GM18517 (cell line): Measurements from ENCODE around the gene APP.
A peak's percentile ranks its signal among the peaks of the same experiment; 100 is the strongest.

Experiments
- ATAC-seq: cut with Tn5 transposase; IDR thresholded peaks from one replicate; pipeline ENCODE4 v1.9.1; 2021; ENCODE audit warnings: mild to moderate bottlenecking, moderate library complexity; ENCODE audit not compliant: unreplicated experiment

The APP gene

DNA sequence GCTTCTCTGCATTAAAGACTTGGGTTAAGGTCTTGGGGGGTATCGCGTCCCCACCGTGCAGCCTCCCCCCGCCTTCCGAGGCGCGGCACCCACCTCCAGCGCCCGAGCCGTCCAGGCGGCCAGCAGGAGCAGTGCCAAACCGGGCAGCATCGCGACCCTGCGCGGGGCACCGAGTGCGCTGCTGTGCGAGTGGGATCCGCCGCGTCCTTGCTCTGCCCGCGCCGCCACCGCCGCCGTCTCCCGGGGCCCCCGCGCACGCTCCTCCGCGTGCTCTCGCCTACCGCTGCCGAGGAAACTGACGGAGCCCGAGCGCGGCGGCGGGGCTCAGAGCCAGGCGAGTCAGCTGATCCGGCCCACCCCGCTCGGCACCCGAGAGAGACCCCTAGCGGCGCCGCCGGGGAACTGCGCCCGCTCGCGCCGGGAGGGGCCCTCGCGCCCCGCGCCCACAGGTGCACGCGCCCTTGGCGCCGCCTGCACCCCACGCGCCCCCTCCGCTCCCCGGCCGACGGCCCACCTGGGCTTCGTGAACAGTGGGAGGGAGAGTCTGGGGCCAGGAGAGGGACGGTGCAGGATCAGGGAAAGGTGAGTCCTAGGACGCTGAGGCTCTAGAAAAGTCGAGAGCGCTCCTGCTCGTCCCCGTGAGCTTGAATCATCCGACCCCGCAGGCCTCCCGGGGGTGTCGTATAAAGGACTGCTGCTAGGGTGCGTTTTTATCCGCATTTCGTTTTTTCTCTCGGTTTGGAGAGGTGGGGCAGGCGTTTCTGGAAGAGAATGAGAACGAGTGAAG is at the start of gene APP:
Gene APP (minus strand): TSS at position 300 of the 787 bp plus-strand sequence. CDS start 150 bp downstream, at position 150.
- ATAC-seq: peak; percentile 82

GRCh38 chr21:26212220-26212619 is 41.6 kb upstream of the APP start:
- no peak for ATAC-seq

DNA sequence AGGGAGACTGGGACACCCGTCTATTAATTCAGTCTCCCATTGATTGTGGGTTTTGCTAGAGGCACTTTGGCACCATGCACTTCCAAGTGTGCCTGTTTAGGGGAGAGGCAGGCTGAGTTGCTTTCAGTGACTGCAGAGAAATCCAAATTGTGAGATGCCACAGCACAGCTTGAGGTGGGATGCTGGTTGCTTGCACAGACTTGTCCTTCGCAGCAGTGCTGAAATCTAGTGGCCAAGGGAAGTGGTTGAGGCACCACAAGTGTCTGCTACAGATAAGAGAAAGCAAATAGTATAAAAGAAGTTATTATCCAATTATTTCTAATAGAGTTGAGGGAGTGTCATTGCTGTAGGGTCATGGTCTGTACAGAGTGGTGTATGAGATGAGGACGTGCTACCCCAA is 40.0 kb upstream of the APP start:
- ATAC-seq: no peak

GRCh38 chr21:26207021-26207420 is 36.5 kb upstream of the APP start:
- no peak for ATAC-seq

DNA sequence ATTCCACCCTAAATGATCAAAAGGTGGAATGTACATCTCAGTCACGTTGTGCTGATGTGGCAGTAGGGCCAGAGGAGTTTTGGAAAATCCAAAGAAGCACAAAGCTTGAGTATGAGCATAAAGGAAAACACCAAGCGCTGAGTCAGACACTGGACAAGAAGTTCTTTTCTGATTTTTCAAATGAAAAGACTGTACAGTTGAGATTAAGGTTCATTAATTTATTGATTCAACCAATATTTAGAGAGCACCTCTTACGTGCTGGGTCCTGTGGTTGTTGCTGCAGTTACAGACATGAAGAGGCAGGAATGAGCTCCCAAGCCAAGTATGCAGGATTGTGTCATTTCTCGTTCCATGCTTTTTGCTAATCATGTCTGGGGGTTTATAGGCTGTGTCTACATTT is 28.9 kb upstream of the APP start:
- ATAC-seq: no peak

DNA sequence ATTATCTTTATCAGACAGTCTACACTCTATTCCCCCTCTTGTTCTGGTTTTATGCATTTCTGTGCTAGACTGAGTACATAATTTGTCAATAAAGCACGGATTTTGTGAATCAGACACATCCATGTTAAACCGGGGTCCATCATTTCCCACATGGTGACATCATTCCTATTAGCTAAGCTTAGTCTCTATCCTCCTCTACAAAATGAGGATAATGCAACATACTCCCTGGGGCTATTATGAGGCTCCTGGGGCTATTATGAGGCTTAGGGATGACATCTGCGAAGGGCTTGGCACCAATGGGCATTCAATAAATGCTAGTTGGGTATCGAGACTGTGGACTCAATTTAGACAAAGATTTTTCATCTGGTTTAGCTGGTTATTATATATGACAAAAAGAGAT is 25.1 kb upstream of the APP start:
- ATAC-seq: no peak

GRCh38 chr21:26194811-26195251 is 24.3 kb upstream of the APP start:
- ATAC-seq: no peak

- no peak for ATAC-seq
These were observed 23.8 kb upstream of the APP start for GRCh38 chr21:26194326-26194725.

DNA sequence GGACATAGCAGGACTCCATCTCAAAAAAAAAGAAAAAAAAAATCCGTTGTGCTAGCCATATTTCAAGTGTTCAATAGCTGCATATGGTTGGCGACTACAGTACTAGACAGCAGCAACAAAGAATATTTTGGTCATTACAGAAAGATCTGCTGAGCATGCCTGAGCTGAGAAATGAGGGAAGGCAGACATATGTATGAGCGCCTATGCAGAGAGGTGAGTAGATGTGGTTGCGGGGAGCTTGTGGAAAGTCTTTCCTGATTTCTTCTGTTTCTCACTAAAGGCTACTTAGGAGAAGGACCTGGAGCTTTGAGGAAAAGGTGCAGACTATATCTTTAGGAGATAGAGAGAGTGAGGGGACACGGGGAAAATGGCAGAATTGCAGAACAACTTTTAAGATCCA is 21.0 kb upstream of the APP start:
- ATAC-seq: no peak

GRCh38 chr21:26188422-26188821 is 17.9 kb upstream of the APP start:
- no peak for ATAC-seq

DNA sequence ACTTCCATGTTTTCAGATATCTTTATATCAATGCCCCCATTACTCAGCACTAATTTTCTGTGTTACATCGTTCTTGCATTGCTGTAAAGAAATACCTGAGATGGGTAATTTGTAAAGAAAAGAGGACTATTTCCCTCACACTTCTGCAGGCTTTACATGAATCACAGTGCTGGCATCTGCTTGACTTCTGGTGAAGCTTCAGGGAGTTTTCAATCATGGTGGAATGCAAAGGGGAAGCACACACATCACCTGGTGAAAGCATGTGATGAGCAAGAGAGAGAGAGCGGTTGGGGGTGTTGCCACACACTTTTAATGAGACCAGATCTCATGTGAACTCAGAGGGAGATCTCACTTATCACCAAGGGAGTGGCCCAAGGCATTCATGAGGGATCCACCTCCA is 14.9 kb upstream of the APP start:
- no peak for ATAC-seq

DNA sequence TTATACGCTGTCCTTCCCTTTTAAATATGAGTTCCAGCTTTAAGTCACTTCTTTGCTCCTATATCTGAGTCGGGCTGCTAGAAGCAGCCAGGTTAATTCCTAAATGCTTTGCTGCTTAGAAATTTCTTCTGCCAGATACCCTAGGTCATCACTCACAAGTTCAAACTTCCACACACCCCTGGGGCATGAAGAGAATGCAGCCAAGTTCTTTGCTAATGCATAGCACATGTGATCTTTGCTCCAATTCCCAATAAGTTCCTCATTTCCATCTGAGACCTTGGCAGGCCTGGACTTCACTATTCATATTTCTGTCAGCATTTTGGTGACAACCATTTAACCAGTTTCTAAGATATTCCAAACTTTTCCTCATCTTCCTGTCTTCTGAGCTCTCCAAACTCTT is 14.5 kb upstream of the APP start:
- ATAC-seq: no peak

DNA sequence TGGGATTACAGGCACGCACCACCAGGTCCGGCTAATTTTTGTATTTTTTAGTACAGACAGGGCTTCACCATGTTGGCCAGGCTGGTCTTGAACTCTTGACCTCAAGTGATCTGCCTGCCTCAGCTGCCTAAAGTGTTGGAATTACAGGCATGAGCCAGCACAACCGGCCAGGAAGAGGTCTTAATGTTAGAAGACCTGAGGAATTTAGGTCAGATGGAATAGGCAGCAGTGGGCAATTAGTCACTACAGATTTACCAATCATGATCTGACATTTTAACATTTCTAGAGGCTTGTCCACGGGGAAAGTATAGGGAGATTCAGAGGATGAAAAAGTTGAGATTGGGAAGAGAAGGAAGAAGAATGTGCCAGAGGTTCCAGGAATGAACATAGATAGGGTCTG is 8.9 kb upstream of the APP start:
- no peak for ATAC-seq

GRCh38 chr21:26177746-26178426 is 7.3 kb upstream of the APP start:
- ATAC-seq: no peak

- ATAC-seq: no peak
These were observed 6.6 kb upstream of the APP start for GRCh38 chr21:26177187-26177586.

- ATAC-seq: no peak
These were observed 909 bp upstream of the APP start for GRCh38 chr21:26171258-26172100.

DNA sequence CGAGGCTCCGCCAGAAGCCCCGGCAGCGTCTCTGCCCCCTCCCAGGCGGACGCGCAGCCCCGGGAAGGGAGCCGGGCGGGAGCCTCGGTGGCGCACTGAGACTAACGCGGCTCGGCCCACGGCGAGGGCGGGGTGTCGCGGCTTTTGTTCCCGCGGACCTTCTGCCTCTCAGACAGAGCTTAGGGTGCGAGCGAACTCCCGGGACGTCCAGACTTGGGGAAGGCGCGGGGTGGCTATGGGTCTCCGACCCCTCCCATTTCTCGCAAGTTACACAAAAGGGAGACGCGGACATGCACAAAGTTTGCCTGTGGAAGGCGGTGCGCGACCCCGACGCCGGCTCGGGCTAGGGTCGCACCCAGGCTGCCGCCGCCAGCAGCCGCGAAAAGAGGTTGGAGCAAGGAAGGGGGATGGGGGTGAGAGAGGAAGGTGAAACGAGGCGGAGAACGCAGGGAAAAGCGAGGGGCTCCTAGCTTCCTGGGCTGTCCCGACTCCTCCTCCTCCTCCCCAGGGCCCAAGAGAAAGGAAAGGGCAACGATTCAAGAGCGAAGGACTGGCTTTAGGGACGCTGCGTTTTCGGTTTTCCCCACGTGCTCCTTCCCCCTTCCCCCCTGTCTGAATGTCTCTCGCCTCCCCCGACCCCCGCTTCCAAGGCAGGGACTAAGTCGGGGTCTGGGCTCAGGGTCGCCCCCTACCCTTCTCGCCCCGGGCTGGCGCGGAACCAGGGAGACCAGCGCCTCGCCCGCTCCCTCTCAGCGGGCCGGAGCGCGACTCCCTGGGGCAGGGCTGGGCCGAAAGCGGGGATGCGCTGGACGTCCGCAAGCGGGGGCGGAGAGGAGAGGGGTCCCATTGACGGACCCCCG is 729 bp downstream of the APP start:
- ATAC-seq: peak; percentile 20

DNA sequence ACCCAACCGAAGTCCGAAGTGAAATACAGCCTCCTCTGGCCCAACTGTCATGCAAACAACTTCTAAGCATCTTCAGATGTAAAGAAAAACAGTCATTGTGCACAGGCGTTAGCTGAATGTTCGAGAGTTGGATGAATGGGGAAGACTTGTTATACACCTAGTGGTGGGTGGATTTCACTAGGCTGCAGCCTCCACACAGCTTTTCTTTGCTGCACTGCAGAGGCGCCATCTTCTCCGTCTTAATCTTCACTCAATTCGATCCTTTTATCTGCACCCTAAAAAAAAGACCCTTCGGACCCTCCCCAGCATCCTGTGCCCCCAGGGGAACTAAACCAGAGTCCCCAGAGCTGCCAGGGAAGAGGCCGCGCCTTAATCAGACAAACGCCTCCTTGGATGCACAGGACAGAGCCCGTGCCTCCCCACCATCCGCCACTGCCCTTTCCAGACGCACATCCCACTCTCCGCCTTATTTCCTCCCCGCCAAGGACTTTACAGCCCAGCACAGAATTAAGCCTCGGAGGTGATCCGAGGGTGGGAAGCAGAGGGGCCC is 1.4 kb downstream of the APP start:
- peak; percentile 43 for ATAC-seq

GRCh38 chr21:26168371-26168770 is 2.2 kb downstream of the APP start:
- no peak for ATAC-seq

DNA sequence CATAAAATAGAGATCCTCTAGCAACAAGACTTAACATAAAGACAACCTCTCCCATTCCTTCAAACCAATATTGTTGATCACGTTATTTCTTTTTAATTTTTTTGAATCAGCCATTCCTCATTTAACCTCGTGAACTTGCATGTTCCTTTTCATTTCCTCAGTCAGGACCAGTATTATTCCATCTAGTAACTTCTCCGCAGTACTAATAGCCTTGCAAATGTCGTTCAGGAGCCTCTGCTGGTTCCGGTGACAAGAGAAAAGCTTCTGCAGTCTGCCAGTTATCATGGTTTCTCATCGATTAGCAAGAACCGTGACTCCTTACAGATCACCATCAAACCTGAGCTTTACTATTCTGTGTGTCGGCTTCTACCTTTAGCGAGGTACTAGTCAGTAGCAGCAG is 3.0 kb downstream of the APP start:
- no peak for ATAC-seq
